ENCODE results near the gene TBL2.
"Not testable (repeated sequence)": the region's sequence is repeated elsewhere in the genome, so short reads cannot be mapped to it uniquely, and the experiment has no call there.

Gene TBL2

GRCh38 chr7:73618538-73618937 lies 40.2 kb upstream of the TBL2 start:
- Histone ChIP-seq H3K27me3 (ENCODE audit: insufficient read depth, low read length) (peaks cover 11% of the 10 kb centered on the region), H3K27ac (ENCODE audit: low read depth, low read length) (no peak overlapping the region), H2AFZ (ENCODE audit: low read length, unreplicated experiment) (no peak overlapping the region), H3K4me3 (ENCODE audit: low read depth, low read length) (no peak overlapping the region), H3K79me2 (ENCODE audit: control insufficient read depth, insufficient read depth, low read length, unreplicated experiment) (no peaks in the 10 kb centered on the region), H3K4me1 (ENCODE audit: control insufficient read depth, insufficient read depth, low read length, unreplicated experiment) (peaks cover 10% of the 10 kb centered on the region), H3K36me3 (ENCODE audit: insufficient read depth, low read length) (no peaks in the 10 kb centered on the region)

DNA sequence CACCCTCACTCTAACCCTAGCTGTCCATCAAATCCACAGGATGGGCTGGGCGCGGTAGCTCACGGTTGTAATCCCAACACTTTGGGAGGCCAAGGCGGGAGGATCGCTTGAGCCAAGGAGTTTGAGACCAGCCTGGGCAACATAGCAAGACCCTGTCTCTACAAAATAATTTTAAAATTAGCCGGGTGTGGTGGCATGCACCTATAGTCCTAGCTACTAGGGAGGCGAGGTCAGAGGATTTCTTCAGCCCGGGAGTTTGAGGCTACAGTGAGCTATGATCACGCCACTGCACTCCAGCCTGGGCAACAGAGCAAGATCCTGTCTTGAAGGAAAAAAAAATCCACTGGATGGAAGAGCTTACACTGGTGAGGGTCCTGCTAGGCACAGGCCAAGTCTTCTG lies 39.1 kb upstream of the TBL2 start:
- not testable (repeated sequence) for H2AFZ ChIP-seq (ENCODE audit: low read length, unreplicated experiment); H3K4me1 ChIP-seq (ENCODE audit: control insufficient read depth, insufficient read depth, low read length, unreplicated experiment); H3K79me2 ChIP-seq (ENCODE audit: control insufficient read depth, insufficient read depth, low read length, unreplicated experiment); H3K4me3 ChIP-seq (ENCODE audit: low read depth, low read length); H3K27ac ChIP-seq (ENCODE audit: low read depth, low read length); H3K36me3 ChIP-seq (ENCODE audit: insufficient read depth, low read length); H3K27me3 ChIP-seq (ENCODE audit: insufficient read depth, low read length)

DNA sequence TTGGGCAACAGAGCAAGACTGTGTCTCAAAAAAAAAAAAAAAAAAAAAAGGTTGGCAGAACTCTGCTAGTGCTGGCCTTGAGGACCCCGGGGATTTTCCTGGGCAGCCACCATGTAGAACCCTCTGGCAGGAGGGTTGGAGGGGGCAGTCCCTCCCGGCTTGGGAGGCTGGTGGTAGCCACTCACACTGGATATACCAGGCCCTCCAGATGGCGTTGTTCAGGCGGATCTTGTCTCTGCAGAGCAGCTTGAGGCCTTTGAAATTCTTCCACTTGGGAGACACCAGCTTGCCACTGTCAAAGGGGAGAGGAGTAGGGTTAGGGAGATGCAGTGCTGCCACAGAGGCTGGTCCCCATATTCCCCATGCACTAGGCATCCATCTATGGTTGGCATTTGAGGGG lies 37.5 kb upstream of the TBL2 start:
- no peaks in the 10 kb centered on the region for H3K36me3 ChIP-seq (ENCODE audit: insufficient read depth, low read length)
- no peaks in the 10 kb centered on the region for H3K4me1 ChIP-seq (ENCODE audit: control insufficient read depth, insufficient read depth, low read length, unreplicated experiment)
- no peak overlapping the region for H3K27ac ChIP-seq (ENCODE audit: low read depth, low read length)
- no peak overlapping the region for H2AFZ ChIP-seq (ENCODE audit: low read length, unreplicated experiment)
- H3K27me3 ChIP-seq (ENCODE audit: insufficient read depth, low read length) = no peaks in the 10 kb centered on the region
- H3K79me2 ChIP-seq (ENCODE audit: control insufficient read depth, insufficient read depth, low read length, unreplicated experiment) = no peaks in the 10 kb centered on the region
- H3K4me3 ChIP-seq (ENCODE audit: low read depth, low read length) = no peak overlapping the region

- H3K27ac ChIP-seq (ENCODE audit: low read depth, low read length) = not testable (repeated sequence)
These were observed 36.6 kb upstream of the TBL2 start for GRCh38 chr7:73614937-73615336.

DNA sequence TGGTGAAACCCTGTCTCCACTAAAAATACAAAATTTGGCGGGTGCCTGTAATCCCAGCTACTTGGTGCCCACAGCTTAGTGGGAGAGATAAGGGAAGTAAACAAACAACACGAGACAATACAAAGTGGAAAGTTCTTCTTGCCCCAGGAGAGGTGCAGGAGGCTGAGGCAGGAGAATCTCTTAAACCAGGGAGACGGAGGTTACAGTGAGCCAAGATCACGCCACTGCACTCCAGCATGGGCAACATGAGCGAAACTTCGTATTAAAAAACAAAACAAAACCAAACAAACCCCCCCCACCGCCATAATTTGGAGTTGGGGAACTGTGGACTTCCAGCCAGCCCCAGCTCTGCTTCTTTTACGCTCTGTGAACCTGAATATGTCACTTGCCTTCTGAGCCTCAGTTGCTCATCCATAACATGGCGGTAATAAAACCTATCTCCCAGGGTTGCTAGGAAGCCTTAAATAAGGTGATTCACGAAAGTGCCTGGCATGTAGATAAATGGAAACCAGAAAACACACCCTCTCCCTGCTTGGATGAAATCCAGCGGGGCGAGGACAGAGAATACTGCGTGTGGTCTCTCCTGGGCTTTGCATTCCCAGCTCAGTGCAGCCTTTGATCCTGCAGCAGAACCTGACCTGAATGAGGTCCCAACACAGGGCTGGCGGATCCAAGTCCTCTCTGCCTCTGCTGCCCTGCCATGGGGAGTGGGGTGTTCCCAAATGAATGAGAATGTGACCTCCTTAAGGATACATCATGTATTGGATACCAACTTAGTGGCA lies 35.8 kb upstream of the TBL2 start:
- Histone ChIP-seq H3K4me1 (ENCODE audit: control insufficient read depth, insufficient read depth, low read length, unreplicated experiment) (no peaks in the 10 kb centered on the region), H3K27ac (ENCODE audit: low read depth, low read length) (no peak overlapping the region), H3K79me2 (ENCODE audit: control insufficient read depth, insufficient read depth, low read length, unreplicated experiment) (no peaks in the 10 kb centered on the region), H3K4me3 (ENCODE audit: low read depth, low read length) (no peak overlapping the region), H3K36me3 (ENCODE audit: insufficient read depth, low read length) (no peaks in the 10 kb centered on the region), H2AFZ (ENCODE audit: low read length, unreplicated experiment) (no peak overlapping the region), H3K27me3 (ENCODE audit: insufficient read depth, low read length) (no peaks in the 10 kb centered on the region)

More at GRCh38 chr7:73614937-73615336, 36.6 kb upstream of the TBL2 start:
- not testable (repeated sequence) for H3K27me3 ChIP-seq (ENCODE audit: insufficient read depth, low read length); H3K4me1 ChIP-seq (ENCODE audit: control insufficient read depth, insufficient read depth, low read length, unreplicated experiment); H3K36me3 ChIP-seq (ENCODE audit: insufficient read depth, low read length); H3K4me3 ChIP-seq (ENCODE audit: low read depth, low read length); H3K79me2 ChIP-seq (ENCODE audit: control insufficient read depth, insufficient read depth, low read length, unreplicated experiment); H2AFZ ChIP-seq (ENCODE audit: low read length, unreplicated experiment)

DNA sequence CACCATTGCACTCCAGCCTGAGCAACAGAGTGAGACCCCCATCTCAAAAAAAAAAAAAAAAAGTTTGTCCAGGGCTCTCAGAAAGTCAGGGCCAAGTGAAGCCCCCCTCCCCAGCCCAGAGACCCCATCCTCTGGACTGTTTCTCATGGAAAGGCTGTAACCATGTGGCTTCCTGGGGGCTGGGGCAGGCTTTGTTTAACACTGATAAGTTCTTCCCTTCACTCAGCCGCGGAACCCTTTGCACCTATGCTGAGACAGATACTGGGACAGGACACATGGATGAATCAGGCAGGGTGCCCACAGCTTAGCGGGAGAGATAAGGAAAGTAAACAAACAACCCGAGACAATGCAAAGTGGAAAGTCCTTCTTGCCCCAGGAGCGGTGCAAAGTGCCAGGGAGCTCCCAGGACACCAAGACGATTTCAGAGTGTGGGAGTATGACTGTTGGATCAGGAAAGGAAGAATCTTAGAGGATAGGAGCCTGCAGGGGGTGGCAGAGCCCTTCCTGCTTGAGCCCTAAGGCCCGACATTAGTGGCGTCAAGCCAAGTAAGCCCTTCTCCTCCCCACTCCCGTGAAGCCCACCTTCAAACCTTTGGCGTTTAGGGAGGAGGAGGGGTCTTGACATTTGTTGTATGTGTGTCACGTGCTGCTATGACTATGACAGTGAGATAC lies 34.4 kb upstream of the TBL2 start:
- H3K36me3 ChIP-seq (ENCODE audit: insufficient read depth, low read length) = no peaks in the 10 kb centered on the region
- no peaks in the 10 kb centered on the region for H3K4me1 ChIP-seq (ENCODE audit: control insufficient read depth, insufficient read depth, low read length, unreplicated experiment)
- no peaks in the 10 kb centered on the region for H3K27me3 ChIP-seq (ENCODE audit: insufficient read depth, low read length)
- H3K27ac ChIP-seq (ENCODE audit: low read depth, low read length) = no peak overlapping the region
- no peaks in the 10 kb centered on the region for H3K79me2 ChIP-seq (ENCODE audit: control insufficient read depth, insufficient read depth, low read length, unreplicated experiment)
- H2AFZ ChIP-seq (ENCODE audit: low read length, unreplicated experiment) = no peak overlapping the region
- no peak overlapping the region for H3K4me3 ChIP-seq (ENCODE audit: low read depth, low read length)

- Histone ChIP-seq H3K27ac (ENCODE audit: low read depth, low read length) (no peak overlapping the region), H3K4me1 (ENCODE audit: control insufficient read depth, insufficient read depth, low read length, unreplicated experiment) (no peaks in the 10 kb centered on the region), H3K79me2 (ENCODE audit: control insufficient read depth, insufficient read depth, low read length, unreplicated experiment) (no peaks in the 10 kb centered on the region), H3K36me3 (ENCODE audit: insufficient read depth, low read length) (no peaks in the 10 kb centered on the region), H3K27me3 (ENCODE audit: insufficient read depth, low read length) (no peaks in the 10 kb centered on the region), H3K4me3 (ENCODE audit: low read depth, low read length) (no peak overlapping the region), H2AFZ (ENCODE audit: low read length, unreplicated experiment) (no peak overlapping the region)
These were observed 32.7 kb upstream of the TBL2 start for GRCh38 chr7:73611017-73611555.

DNA sequence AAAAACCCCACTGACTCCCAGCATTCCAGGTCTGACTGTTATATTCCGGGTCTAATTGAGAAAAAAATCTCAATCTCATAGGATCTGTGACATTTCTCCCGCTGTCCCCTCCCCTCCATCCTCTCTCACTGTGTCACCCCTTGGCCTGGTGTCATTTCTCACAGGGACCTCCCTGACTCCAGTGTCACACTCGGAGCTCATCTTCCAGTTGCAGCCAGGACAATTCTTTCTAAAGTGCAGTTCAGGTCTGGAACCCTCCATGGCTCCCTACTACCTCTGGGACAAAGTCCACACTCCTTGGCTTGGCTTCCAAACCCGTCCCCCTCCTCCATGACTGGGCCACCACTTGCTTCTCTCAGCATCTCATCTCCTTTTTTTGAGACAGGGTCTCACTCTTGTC lies 31.7 kb upstream of the TBL2 start:
- no peak overlapping the region for H2AFZ ChIP-seq (ENCODE audit: low read length, unreplicated experiment)
- H3K27me3 ChIP-seq (ENCODE audit: insufficient read depth, low read length) = no peaks in the 10 kb centered on the region
- no peaks in the 10 kb centered on the region for H3K79me2 ChIP-seq (ENCODE audit: control insufficient read depth, insufficient read depth, low read length, unreplicated experiment)
- no peak overlapping the region for H3K27ac ChIP-seq (ENCODE audit: low read depth, low read length)
- H3K36me3 ChIP-seq (ENCODE audit: insufficient read depth, low read length) = no peaks in the 10 kb centered on the region
- H3K4me3 ChIP-seq (ENCODE audit: low read depth, low read length) = no peak overlapping the region
- H3K4me1 ChIP-seq (ENCODE audit: control insufficient read depth, insufficient read depth, low read length, unreplicated experiment) = no peaks in the 10 kb centered on the region

GRCh38 chr7:73607692-73607983 lies 29.3 kb upstream of the TBL2 start:
- H3K79me2 ChIP-seq (ENCODE audit: control insufficient read depth, insufficient read depth, low read length, unreplicated experiment); H3K27me3 ChIP-seq (ENCODE audit: insufficient read depth, low read length); H3K36me3 ChIP-seq (ENCODE audit: insufficient read depth, low read length); H3K4me3 ChIP-seq (ENCODE audit: low read depth, low read length); H2AFZ ChIP-seq (ENCODE audit: low read length, unreplicated experiment); H3K4me1 ChIP-seq (ENCODE audit: control insufficient read depth, insufficient read depth, low read length, unreplicated experiment); H3K27ac ChIP-seq (ENCODE audit: low read depth, low read length): not testable (repeated sequence)

DNA sequence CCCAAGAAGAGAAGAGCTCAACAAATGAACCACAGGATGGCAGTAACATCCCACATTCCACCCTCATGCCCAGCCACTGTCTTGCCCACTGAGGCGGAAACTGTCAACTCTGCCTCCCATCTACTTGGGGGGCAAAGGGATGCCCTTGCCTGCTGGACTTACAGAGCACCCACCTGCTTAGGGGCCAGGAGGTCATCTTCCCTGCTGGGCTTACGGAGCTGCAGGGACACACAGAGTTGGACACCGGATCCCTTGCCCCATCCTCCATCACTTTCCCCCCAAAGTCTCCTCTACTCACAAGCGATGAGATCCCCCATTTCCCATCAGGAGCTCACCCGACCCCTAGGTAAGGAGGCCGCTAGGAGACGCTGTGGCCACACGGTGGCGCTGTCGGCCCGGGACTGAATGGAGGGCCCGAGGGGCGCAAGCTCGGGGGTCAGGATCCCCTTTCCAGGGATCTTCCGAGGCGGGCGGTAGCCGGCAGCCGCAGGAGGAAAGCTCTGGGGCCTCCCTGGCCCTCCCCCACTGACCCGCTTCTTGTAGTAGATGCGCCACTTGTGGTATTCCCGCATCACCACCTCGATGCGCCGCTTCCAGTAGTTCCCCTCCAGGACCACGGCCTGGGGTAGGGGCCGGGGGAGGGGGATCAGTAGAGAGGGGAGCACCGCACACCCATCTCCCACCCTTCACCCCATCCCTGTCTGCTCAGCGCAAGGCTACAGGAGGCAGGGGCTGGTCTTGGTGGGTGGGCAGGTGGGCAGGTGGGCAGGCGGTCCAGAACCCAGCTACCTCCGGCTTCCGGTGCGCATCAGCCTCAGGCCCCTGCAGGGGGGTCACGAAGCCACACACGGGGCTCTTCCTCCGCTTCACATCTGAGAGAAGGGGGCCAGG lies 28.7 kb upstream of the TBL2 start:
- Histone ChIP-seq H3K79me2 (ENCODE audit: control insufficient read depth, insufficient read depth, low read length, unreplicated experiment) (no peaks in the 10 kb centered on the region), H3K36me3 (ENCODE audit: insufficient read depth, low read length) (no peaks in the 10 kb centered on the region), H3K27me3 (ENCODE audit: insufficient read depth, low read length) (no peaks in the 10 kb centered on the region), H3K27ac (ENCODE audit: low read depth, low read length) (no peak overlapping the region), H3K4me1 (ENCODE audit: control insufficient read depth, insufficient read depth, low read length, unreplicated experiment) (peaks cover 8% of the 10 kb centered on the region), H3K4me3 (ENCODE audit: low read depth, low read length) (no peak overlapping the region), H2AFZ (ENCODE audit: low read length, unreplicated experiment) (no peak overlapping the region)

All from ACC112 (cell line).